HEK293 (cell line): ENCODE measurements around the gene PPP3CA.

ENCODE experiments used
- KLF16 ChIP-seq: fragments of 450-650 bp; formaldehyde crosslinking; IDR thresholded peaks from 2 replicates; pipeline ENCODE4 v1.5.1; 2017; ENCODE audit warnings: missing biosample characterization, missing genetic modification characterization
- TCF7L2 ChIP-seq: IDR thresholded peaks from 2 replicates; pipeline ENCODE4 v1.6.1; 2011; ENCODE audit warnings: low read depth, mild to moderate bottlenecking, inconsistent platforms, low read length, moderate library complexity, borderline replicate concordance
- ZNF121 ChIP-seq: fragments of 450-650 bp; formaldehyde crosslinking; IDR thresholded peaks from 2 replicates; pipeline ENCODE4 v1.5.1; 2016; ENCODE audit warnings: missing biosample characterization, missing genetic modification characterization
- ZNF132 ChIP-seq: fragments of 450-650 bp; formaldehyde crosslinking; IDR thresholded peaks from 2 replicates; pipeline ENCODE4 v1.5.1; 2017; ENCODE audit warnings: missing biosample characterization, missing genetic modification characterization, borderline replicate concordance
- ZNF266 ChIP-seq: fragments of 450-650 bp; formaldehyde crosslinking; IDR thresholded peaks from 2 replicates; pipeline ENCODE4 v1.5.1; 2016; ENCODE audit warnings: missing biosample characterization, missing genetic modification characterization, low read depth
- TF ChIP-seq, protein P1 (sequence below): fragments of 450-650 bp; formaldehyde crosslinking; IDR thresholded peaks from 2 replicates; pipeline ENCODE4 v1.5.1; 2016; ENCODE audit warnings: missing biosample characterization, missing genetic modification characterization
- TF ChIP-seq, protein P2 (sequence below): fragments of 450-650 bp; formaldehyde crosslinking; IDR thresholded peaks from 2 replicates; pipeline ENCODE4 v1.5.1; 2016; ENCODE audit warnings: missing biosample characterization, missing genetic modification characterization
- TF ChIP-seq, protein P3 (sequence below): fragments of 450-650 bp; formaldehyde crosslinking; IDR thresholded peaks from 2 replicates; pipeline ENCODE4 v1.5.1; 2016; ENCODE audit warnings: missing biosample characterization, missing genetic modification characterization

DNA sequence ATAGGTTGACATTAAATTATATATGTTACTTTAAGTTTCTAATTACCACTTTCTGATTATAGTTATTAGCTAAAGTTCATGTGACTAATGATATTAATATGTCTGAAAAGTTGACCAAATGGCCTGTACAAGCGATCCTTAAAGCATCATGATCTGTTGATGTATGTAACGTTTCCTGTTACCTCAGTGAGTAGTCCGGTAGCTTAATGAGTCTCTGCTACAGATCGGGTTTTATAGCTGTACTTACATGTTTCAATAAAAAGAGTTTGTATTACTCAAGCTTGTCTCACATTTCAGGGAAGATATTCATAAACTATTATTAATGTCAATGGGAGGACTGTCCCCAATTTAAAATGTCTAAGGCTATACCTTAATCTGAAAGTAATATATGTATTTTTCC, 246.3 kb downstream of the PPP3CA start:
- no peak for TF ChIP-seq KLF16 (tag by site-specific recombination)
- no peak for TF ChIP-seq ZNF132 (tag by site-specific recombination)
- TF ChIP-seq TCF7L2, result no peak
- no peak for TF ChIP-seq ZNF121
- TF ChIP-seq, protein P1, sequence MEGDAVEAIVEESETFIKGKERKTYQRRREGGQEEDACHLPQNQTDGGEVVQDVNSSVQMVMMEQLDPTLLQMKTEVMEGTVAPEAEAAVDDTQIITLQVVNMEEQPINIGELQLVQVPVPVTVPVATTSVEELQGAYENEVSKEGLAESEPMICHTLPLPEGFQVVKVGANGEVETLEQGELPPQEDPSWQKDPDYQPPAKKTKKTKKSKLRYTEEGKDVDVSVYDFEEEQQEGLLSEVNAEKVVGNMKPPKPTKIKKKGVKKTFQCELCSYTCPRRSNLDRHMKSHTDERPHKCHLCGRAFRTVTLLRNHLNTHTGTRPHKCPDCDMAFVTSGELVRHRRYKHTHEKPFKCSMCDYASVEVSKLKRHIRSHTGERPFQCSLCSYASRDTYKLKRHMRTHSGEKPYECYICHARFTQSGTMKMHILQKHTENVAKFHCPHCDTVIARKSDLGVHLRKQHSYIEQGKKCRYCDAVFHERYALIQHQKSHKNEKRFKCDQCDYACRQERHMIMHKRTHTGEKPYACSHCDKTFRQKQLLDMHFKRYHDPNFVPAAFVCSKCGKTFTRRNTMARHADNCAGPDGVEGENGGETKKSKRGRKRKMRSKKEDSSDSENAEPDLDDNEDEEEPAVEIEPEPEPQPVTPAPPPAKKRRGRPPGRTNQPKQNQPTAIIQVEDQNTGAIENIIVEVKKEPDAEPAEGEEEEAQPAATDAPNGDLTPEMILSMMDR, result no peak
- TF ChIP-seq, protein P2, sequence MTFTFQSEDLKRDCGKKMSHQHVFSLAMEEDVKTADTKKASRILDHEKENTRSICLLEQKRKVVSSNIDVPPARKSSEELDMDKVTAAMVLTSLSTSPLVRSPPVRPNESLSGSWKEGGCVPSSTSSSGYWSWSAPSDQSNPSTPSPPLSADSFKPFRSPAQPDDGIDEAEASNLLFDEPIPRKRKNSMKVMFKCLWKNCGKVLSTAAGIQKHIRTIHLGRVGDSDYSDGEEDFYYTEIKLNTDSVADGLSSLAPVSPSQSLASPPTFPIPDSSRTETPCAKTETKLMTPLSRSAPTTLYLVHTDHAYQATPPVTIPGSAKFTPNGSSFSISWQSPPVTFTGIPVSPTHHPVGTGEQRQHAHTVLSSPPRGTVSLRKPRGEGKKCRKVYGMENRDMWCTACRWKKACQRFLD (tag by site-specific recombination), result no peak
- TF ChIP-seq, protein P3, sequence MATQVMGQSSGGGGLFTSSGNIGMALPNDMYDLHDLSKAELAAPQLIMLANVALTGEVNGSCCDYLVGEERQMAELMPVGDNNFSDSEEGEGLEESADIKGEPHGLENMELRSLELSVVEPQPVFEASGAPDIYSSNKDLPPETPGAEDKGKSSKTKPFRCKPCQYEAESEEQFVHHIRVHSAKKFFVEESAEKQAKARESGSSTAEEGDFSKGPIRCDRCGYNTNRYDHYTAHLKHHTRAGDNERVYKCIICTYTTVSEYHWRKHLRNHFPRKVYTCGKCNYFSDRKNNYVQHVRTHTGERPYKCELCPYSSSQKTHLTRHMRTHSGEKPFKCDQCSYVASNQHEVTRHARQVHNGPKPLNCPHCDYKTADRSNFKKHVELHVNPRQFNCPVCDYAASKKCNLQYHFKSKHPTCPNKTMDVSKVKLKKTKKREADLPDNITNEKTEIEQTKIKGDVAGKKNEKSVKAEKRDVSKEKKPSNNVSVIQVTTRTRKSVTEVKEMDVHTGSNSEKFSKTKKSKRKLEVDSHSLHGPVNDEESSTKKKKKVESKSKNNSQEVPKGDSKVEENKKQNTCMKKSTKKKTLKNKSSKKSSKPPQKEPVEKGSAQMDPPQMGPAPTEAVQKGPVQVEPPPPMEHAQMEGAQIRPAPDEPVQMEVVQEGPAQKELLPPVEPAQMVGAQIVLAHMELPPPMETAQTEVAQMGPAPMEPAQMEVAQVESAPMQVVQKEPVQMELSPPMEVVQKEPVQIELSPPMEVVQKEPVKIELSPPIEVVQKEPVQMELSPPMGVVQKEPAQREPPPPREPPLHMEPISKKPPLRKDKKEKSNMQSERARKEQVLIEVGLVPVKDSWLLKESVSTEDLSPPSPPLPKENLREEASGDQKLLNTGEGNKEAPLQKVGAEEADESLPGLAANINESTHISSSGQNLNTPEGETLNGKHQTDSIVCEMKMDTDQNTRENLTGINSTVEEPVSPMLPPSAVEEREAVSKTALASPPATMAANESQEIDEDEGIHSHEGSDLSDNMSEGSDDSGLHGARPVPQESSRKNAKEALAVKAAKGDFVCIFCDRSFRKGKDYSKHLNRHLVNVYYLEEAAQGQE (tag by site-specific recombination), result no peak
- TF ChIP-seq ZNF266 (tag by site-specific recombination), result no peak
